ENCODE measurements around the gene APOBEC3H. TPM values are rescaled to one million over a fixed set of nuclear protein-coding genes. Genes with fewer than 3 reads are reported as not detected.

Gene APOBEC3H
- total and polyA plus RNA-seq, 9 of the 15 experiments (the other 6 are each of a cell fraction or from before 2014, with no cell fraction given) = 0.10 to 0.21 TPM; not detected in 7

DNA sequence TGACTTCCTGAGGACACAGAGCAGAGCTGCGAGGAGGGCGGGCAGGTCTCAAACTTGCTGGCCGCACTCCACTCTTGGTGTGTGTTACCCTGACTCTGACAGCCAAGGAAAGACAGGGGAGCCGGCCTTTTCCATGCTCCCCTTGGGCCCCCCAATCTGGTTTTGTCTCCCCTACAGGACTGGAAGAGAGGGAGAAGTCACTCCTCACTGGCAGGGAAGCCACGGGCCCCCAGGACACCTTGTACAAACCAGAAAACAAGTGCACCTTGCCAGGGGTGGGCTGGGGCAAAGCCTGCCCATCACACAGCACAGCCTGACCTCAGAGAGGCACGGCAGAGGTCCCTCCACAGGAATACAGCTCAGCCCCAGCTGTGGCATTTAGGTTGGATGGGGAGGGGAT, 35.2 kb downstream of the APOBEC3H start:
- no peak for ATAC-seq
- H3K4me2 ChIP-seq (ENCODE audit: insufficient read depth, low read length) = no peak overlapping the region

DNA sequence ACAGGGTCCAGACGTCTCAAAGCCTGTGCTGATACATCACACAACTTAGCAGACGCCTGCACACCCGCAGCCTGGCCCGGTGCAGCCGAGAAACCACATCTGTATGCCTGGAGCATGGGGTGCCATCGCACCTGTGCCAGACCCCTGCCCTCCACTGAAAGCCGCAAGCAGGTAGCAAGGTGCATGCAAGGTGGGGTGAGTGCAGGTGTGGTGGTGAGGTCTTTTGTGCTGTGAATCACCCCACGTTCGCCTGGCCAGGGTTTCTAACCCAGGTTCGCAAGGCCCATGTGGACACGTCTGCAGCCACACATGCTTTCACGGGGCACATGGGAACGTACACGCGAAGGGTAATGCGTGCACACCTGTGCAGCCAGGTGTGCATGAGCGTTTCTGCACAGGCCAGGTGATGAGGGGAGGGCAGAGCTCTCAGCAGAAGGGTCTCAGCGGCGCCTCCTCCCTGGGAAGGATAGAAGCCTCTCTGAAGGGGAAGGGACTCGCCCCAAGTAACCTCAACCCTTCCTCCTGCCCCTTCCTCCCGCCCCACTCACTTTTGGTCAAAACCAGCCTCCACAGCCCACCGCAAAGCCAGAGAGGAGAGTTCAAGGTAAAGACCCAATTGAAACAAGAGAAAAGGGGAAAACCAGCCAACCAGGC, 36.0 kb downstream of the APOBEC3H start:
- no TSS peak for BruUV-seq (replicated peaks)
- no peak for DNase-seq (ENCODE audit: extremely low read depth in 1 of 4, low spot score in 3 of 4)
- Histone ChIP-seq H3K4me2 (ENCODE audit: insufficient read depth, low read length) (no peak overlapping the region), H3K27ac (ENCODE audit: extremely low read depth, low read depth, low read length) (no peak overlapping the region), H4K20me1 (replicated peaks; ENCODE audit: control insufficient read depth, insufficient read depth, low read length) (no peaks in the 10 kb centered on the region), H3K79me2 (ENCODE audit: control insufficient read depth, insufficient read depth, low read length) (no peaks in the 10 kb centered on the region), H3K9me3 (replicated peaks; ENCODE audit: control insufficient read depth, insufficient read depth, low read depth, low read length) (no peaks in the 10 kb centered on the region), H3K4me3 (no peak overlapping the region), H3K27me3 (ENCODE audit: control insufficient read depth in 2 of 2, insufficient read depth in 2 of 2, low read length in 2 of 2) (no peaks in the 10 kb centered on the region), H3K4me1 (replicated peaks in 1 of 2; ENCODE audit: control insufficient read depth in 2 of 2, insufficient read depth in 2 of 2, low read length in 2 of 2) (peaks cover 13 to 28% of the 10 kb centered on the region in 2 experiments), H3K36me3 (ENCODE audit: control insufficient read depth, insufficient read depth, low read length) (no peaks in the 10 kb centered on the region), H3K9me1 (ENCODE audit: control insufficient read depth, insufficient read depth, low read length) (no peaks in the 10 kb centered on the region), H2AFZ (ENCODE audit: low read depth, low read length) (no peak overlapping the region), H3K9ac (ENCODE audit: insufficient read depth in 1 of 2, low read depth in 2 of 2, low read length in 2 of 2) (no peak overlapping the region)
- ChIA-PET POLR2A (no interaction called here), CTCF (ENCODE audit: low intra/inter-chr PET ratio) (interaction anchor here (0.6 kb wide), 1 partner anchor 423 kb away, joined by 4 read pairs; no protein-coding TSS in a partner anchor)
- FAIRE-seq = no peak
- intact Hi-C loops (cut with micrococcal nuclease) = no loop called here
- WGBS (ENCODE audit: insufficient coverage, low coverage, missing lambda C conversion rate) = 65% methylated on average over 11 of the region's 22 CpGs
- no peak for TF ChIP-seq FOXJ2 (tag; IDR thresholded peaks at IDR 0.05)
- no peak for TF ChIP-seq RAD21 (CRISPR knock-in tag; conservative IDR thresholded peaks at IDR 0.05 in 1 of 2, IDR thresholded peaks at IDR 0.05 in 1 of 2)
- TF ChIP-seq RBM39 (optimal IDR thresholded peaks at IDR 0.05; ENCODE audit: low read depth, low read length) = no peak
- TF ChIP-seq, protein P1, sequence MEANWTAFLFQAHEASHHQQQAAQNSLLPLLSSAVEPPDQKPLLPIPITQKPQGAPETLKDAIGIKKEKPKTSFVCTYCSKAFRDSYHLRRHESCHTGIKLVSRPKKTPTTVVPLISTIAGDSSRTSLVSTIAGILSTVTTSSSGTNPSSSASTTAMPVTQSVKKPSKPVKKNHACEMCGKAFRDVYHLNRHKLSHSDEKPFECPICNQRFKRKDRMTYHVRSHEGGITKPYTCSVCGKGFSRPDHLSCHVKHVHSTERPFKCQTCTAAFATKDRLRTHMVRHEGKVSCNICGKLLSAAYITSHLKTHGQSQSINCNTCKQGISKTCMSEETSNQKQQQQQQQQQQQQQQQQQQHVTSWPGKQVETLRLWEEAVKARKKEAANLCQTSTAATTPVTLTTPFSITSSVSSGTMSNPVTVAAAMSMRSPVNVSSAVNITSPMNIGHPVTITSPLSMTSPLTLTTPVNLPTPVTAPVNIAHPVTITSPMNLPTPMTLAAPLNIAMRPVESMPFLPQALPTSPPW (CRISPR knock-in tag; IDR thresholded peaks at IDR 0.05) = no peak
- TF ChIP-seq POLR2G (IDR thresholded peaks at IDR 0.05; ENCODE audit: low read depth, low read length) = peak; percentile 28; the same call in 1 of the 2 replicates
- no peak for TF ChIP-seq SMARCA4 (IDR thresholded peaks at IDR 0.05)
- in situ Hi-C loops (cut with MboI) = no loop called here
- ATAC-seq = no peak

More for the DNA sequence above, 35.2 kb downstream of the APOBEC3H start:
- DNase-seq (ENCODE audit: extremely low read depth in 1 of 4, low spot score in 3 of 4) = no peak
- WGBS (ENCODE audit: insufficient coverage, low coverage, missing lambda C conversion rate) = 39% methylated on average over 5 of the region's 6 CpGs
- Histone ChIP-seq H3K79me2 (ENCODE audit: control insufficient read depth, insufficient read depth, low read length) (no peaks in the 10 kb centered on the region), H3K27ac (ENCODE audit: extremely low read depth, low read depth, low read length) (no peak overlapping the region), H3K9me1 (ENCODE audit: control insufficient read depth, insufficient read depth, low read length) (no peaks in the 10 kb centered on the region), H3K9me3 (replicated peaks; ENCODE audit: control insufficient read depth, insufficient read depth, low read depth, low read length) (no peaks in the 10 kb centered on the region), H2AFZ (ENCODE audit: low read depth, low read length) (no peak overlapping the region), H3K4me1 (replicated peaks in 1 of 2; ENCODE audit: control insufficient read depth in 2 of 2, insufficient read depth in 2 of 2, low read length in 2 of 2) (peaks cover 13 to 28% of the 10 kb centered on the region in 2 experiments), H3K9ac (ENCODE audit: insufficient read depth in 1 of 2, low read depth in 2 of 2, low read length in 2 of 2) (no peak overlapping the region), H3K27me3 (ENCODE audit: control insufficient read depth in 2 of 2, insufficient read depth in 2 of 2, low read length in 2 of 2) (no peaks in the 10 kb centered on the region), H4K20me1 (replicated peaks; ENCODE audit: control insufficient read depth, insufficient read depth, low read length) (no peaks in the 10 kb centered on the region), H3K36me3 (ENCODE audit: control insufficient read depth, insufficient read depth, low read length) (no peaks in the 10 kb centered on the region), H3K4me3 (no peak overlapping the region)
- POLR2A ChIA-PET = interaction anchor here (0.5 kb wide), 1 partner anchor 383 kb away, joined by 3 read pairs; no protein-coding TSS in a partner anchor
- in situ Hi-C loops (cut with MboI) (no loop called here), intact Hi-C loops (cut with micrococcal nuclease) (no loop called here)
- TF ChIP-seq, protein P2, sequence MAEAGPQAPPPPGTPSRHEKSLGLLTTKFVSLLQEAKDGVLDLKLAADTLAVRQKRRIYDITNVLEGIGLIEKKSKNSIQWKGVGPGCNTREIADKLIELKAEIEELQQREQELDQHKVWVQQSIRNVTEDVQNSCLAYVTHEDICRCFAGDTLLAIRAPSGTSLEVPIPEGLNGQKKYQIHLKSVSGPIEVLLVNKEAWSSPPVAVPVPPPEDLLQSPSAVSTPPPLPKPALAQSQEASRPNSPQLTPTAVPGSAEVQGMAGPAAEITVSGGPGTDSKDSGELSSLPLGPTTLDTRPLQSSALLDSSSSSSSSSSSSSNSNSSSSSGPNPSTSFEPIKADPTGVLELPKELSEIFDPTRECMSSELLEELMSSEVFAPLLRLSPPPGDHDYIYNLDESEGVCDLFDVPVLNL (CRISPR knock-in tag; IDR thresholded peaks at IDR 0.05; ENCODE audit: low read depth) = no peak
- no peak for TF ChIP-seq ZNF143 (CRISPR knock-in tag; IDR thresholded peaks at IDR 0.05)
- no peak for TF ChIP-seq ZNF197 (CRISPR knock-in tag; IDR thresholded peaks at IDR 0.05; ENCODE audit: low read depth)
- no peak for TF ChIP-seq ZNF3 (CRISPR knock-in tag; IDR thresholded peaks at IDR 0.05)
- TF ChIP-seq ZNF431 (CRISPR knock-in tag; IDR thresholded peaks at IDR 0.05) = no peak
- TF ChIP-seq PYGO2 (tag; IDR thresholded peaks at IDR 0.05) = no peak
- FAIRE-seq = no peak
- BruUV-seq (replicated peaks) = no TSS peak
- CTCF ChIA-PET (ENCODE audit: low intra/inter-chr PET ratio) = no interaction called here

Measured in K562 (cell line).